GM20431 (cell line): ENCODE measurements around the gene UNG.

Experiments used
- in situ Hi-C: fragments of 300-500 bp; cut with MseI, MboI; formaldehyde crosslinking; loops from one replicate; pipeline ENCODE4 v1.15.0; 2020; ENCODE audit warnings: low sequenced_read_pairs; ENCODE audit not compliant: unreplicated experiment

The UNG gene

DNA sequence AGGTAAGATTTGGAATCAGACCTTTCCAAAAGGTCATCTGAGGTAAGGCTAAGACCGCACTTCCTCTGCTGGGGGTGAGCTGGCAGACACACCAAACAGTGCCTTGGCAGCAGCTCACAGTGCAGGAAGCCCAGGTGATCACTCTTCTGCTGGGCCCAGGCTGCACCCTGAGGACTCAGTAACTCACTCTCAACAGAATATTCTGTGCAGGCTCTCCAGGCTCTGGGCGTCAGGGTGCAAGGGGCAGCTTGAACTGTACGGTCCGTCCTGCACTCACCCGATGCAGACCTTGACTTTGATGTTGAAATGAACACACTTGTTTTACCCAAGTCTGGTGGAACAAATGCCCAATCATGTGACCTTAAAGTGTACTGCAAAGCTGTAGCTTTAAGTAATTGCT lies 10.1 kb upstream of the UNG start:
- in situ Hi-C loops, result no loop called here

- in situ Hi-C loops, result no loop called here
Measured at GRCh38 chr12:109088818-109089217, 8.6 kb upstream of the UNG start.

GRCh38 chr12:109089683-109090082 lies 7.7 kb upstream of the UNG start:
- in situ Hi-C loops, result no loop called here

DNA sequence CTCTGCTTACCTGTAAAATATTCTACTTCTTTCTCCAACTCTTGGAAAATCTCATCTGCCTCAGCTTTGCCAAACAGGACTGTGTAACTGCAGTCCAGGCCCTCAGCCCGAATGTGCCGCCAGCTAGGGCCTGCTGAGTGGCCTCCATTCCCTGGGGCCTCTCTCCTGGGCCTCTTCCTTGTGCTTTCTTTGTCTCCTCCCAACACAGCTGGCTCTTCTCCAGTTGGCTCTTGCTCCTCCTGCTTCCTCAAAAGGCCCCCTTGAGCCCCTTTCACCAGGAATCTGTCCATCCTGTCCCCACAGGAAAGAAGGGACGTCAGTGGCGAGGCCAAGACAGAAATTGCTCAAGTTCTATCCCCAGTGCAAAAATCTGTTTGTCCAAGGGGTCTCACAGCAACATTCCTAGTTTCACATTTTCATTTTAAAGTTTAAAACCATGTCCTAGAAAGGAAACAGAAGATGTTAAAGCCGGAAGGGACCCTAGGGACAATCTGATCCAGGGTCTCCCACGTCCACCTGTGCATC lies 4.8 kb upstream of the UNG start:
- in situ Hi-C loops, result no loop called here

DNA sequence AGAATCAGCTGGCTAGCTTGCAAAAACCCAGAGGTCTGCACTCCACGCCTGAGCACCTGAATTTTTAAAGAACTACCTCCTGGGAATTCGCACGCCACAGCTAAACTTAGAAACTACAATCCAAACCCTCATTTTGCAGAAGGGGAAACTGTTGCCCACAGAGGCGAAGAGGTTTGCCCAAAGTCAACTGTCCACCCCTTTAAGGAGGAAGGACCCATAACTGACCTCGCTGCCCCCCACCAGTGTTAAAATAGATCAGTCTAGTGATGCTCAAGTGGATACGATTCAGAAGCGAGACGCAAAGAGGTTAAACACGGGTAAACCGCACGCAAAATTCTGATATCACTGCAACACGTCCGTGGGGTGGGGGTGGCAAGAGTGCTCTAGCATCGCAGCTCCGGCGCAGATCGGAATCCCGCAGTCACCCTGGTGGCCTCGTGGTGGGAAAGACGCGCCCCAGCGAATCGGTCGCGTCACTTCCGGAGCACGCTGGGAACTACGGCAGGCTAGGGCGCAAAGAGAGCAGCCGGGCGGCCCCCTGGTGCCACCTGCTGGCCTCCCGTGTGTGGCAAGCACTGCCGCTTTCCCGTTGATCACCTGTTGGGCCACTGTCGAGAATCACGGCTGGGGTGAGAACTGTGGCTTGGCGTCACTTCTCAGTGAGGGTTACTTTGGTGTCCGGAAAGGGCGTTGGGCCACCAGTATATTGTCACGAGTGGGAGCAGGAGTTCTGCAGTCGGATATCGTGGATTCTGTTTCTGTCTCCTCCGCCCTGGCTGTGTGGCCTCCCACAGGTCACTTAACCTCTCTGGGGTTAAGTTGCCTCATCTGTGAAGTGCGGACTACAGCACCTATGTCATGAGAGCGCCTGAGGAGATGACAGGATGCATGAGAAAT lies 4.1 kb upstream of the UNG start, which contains the start of gene ALKBH2:
TSS of gene ALKBH2 (minus strand) at position 451 of the 897 bp plus-strand sequence. CDS start 686 bp downstream, outside the sequence.
- in situ Hi-C loops, result no loop called here

DNA sequence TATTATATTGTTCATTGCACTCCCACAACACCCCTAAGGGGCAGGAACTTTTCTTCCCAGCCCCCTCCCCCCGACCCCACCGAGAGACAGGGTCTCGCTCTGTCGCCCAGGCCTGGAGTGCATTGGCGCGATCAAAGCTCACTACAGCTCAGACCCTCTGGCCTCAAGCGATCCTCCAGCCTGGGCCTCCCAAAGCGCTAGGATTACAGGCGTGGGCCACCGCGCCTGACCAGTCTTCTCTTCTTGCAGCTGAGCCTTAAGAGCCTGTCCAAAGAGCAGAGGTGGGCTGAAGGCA lies 310 bp upstream of the UNG start:
- in situ Hi-C loops, result no loop called here

DNA sequence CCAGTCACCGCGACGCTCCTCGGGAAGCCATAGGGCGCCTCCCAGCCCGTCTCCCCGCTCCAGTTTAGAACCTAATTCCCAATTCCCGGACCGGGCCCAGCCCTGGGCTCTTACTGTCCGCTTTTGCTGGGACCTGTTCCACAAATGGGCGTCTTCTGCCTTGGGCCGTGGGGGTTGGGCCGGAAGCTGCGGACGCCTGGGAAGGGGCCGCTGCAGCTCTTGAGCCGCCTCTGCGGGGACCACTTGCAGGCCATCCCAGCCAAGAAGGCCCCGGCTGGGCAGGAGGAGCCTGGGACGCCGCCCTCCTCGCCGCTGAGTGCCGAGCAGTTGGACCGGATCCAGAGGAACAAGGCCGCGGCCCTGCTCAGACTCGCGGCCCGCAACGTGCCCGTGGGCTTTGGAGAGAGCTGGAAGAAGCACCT lies 797 bp downstream of the UNG start:
- in situ Hi-C loops, result no loop called here

DNA sequence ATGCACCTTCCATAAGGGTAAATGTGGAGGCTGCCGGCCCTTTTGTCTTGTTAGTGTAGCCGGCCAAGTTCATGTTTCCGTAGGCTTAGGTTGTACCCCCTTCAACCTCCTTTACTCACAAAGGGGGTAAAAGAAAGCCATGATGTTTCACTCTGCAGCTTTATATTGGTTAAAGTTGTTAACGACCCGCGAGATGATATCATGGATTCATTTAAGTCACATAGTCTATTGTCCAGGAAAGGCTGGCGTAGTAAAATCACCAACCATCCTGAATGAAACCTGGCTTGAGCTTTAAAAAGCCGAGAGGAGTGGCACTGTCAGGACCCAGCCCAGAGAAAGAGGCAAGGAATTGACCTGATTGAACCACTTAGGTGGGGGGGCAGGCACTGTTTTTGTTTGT lies 1.3 kb downstream of the UNG start:
- in situ Hi-C loops, result no loop called here

DNA sequence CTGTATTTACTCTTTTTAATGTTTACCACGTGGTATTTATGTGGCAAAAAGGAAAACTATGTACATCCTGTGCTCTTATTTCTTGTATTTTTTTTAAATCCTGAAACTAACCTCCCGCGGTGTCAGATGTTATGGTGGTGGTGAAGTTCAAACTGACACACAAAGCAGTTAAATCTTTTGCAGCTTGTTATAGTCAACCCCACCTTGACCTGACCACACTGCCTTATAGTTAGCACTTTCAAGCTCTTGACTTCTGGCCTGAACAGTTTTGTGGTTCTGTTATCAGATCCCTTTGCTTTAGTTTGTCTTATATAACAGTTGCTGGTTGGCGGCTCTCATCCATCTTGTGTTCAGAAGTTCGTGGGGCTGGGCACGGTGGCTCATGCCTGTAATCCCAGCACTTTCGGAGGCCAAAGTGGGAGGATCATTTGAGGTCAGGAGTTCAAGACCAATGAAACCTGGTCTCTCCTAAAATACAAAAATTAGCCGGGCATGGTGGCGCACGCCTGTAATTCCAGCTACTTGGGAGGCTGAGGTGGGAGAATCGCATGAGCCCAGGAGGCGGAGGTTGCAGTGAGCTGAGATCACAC lies 2.1 kb downstream of the UNG start:
- in situ Hi-C loops, result no loop called here

DNA sequence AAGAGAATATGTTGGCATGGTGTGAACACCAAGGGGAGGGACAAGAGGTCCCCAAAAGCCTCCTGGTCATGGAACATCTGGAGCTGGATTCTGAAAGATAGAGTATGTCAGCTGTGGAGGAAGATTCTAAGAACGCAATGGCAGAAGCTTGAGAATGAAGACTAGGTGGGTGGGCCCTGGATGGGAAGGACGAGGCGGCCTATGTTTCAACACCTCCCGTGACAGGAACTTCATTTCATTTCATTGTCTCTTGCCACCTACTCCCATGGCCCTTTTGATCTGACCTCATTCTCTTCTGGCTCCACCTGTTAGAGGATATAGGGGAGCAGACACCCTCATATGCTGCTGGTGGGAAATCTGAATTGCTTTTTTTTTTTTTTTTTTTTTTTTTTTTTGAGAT lies 3.3 kb downstream of the UNG start:
- in situ Hi-C loops, result no loop called here

- in situ Hi-C loops, result no loop called here
Measured at GRCh38 chr12:109102491-109102890, 5.1 kb downstream of the UNG start.

DNA sequence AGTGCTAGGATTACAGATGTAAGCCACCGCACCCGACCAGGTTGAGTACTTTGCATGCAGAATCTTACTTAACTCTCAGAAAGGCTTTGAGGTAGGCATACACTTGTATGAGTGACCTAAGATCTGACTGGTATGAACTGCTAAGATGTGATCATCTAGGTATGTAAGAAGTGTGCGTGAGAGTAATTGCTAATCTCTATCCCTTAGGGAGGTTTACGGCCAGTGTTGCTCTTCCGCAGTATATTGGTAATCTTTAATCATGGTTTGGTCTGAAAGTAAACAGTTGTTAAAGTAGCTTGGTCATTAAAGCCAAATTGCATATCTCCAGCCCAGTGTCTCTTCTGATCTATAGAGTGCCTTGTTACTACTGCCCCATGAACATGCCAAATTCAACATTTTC lies 7.8 kb downstream of the UNG start:
- in situ Hi-C loops, result no loop called here

GRCh38 chr12:109109746-109110350 lies 12.5 kb downstream of the UNG start:
- in situ Hi-C loops, result no loop called here

GRCh38 chr12:109110988-109111495 lies 13.6 kb downstream of the UNG start:
- in situ Hi-C loops, result no loop called here

DNA sequence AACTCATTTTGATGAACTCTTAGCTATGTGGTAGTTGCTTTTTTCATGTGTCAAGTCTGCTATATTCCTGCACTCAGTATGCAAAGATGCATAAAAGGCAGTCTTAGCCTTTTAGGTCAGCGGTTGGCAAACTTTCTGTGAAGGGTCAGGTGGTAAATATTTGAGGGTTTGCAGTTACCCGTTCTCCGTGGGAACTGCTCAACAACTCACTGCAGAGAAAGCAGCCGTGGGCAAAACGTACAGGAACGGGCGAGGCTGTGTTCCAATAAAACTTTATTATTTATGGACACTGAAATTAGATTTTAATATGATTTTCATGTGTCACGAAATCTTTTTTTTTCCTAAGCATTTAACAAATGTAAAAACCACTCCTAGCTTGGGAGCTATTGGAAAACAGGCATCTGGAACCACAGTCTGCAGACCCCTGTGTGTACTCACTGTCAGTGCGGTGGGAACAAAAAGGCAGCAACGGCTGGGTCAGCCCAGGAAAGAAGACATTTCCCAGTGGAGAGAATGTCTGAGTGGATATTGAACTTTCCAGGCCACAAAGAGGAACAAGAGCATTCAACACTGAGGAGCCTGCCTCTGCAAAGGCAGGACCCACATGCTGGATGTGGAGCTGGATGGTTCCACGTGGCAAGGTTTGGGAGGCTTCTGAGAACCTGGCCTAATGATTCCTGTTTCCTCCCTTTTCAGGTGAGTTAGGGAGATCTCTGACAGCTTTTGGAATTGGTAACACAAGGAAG lies 15.5 kb downstream of the UNG start:
- in situ Hi-C loops, result no loop called here

GRCh38 chr12:109113661-109114321 lies 16.4 kb downstream of the UNG start:
- in situ Hi-C loops, result no loop called here

DNA sequence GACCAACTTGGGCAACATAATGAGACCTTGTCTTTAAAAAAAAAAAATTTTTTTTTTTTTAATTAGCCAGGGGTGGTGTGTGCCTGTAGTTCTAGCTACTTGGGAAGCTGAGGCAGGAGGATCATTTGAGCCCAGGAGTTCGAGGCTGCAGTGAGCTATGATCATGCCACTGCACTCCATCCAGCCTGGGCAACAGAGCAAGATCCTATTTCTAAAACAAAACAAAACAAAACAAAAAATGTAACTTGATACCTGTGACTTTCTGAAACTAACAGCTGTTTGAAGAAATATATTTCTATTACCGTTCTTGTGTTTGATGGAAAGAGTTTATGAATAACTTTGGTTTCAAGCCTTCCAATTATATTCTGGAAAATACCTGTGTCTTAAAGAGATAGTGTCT lies 17.2 kb downstream of the UNG start:
- in situ Hi-C loops, result no loop called here

DNA sequence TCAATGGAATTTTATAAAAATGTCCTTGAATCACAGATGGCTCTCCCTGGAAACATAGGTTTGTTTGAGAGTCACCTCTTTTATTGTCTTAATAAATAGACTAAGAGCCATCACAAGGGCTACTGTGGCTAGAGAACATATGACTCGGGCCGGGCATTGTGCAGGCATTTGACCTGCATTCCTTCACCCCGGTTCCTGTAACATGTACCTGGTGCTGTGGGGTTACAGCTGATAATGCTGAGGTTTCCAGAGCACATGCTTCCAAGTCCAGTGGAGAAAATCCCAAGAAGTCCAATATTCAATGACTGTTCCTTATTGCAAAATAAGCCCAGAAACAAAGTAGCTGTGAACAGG lies 18.0 kb downstream of the UNG start:
- in situ Hi-C loops, result no loop called here

- in situ Hi-C loops, result no loop called here
Measured at GRCh38 chr12:109115758-109116610, 18.6 kb downstream of the UNG start, which contains the start of gene ACACB. ACACB (plus strand) TSS chr12:109116587; CDS start chr12:109139406, 22,819 bp downstream.
